Uterus (tissue), 4 donors: ENCODE measurements around the gene ZC3H13. TPM values are rescaled to one million over a fixed set of nuclear protein-coding genes. Genes with fewer than 3 reads are reported as not detected.
"Not testable (repeated sequence)": the region's sequence is repeated elsewhere in the genome, so short reads cannot be mapped to it uniquely, and the experiment has no call there.

Experiments used
- DNase-seq, 2 donors: peaks; one replicate each; pipeline ENCODE4 v3.0.0-alpha.2; 2019 to 2020
- H3K27ac ChIP-seq, 2 donors: fragments of 200-600 bp; sonication (generic); 1 replicate in 1 of 2; 2 replicates in 1 of 2; pipeline ENCODE4 v1.5.1; 2016 to 2018
- H3K27me3 ChIP-seq, 2 donors: fragments of 200-600 bp; sonication (generic); one replicate each; pipeline ENCODE4 v1.5.1; 2018 to 2019; ENCODE audit warnings: control low read depth in 1 of 2
- H3K36me3 ChIP-seq, 2 donors: fragments of 200-600 bp; sonication (generic); one replicate each; pipeline ENCODE4 v1.5.1; 2019; ENCODE audit warnings: control low read depth in 1 of 2
- H3K4me1 ChIP-seq, 2 donors: fragments of 200-600 bp; sonication (generic); one replicate each; pipeline ENCODE4 v1.5.1; 2018 to 2019; ENCODE audit warnings: control low read depth in 1 of 2
- H3K4me3 ChIP-seq, 2 donors: fragments of 200-600 bp; sonication (generic); 1 replicate in 1 of 2; 2 replicates in 1 of 2; pipeline ENCODE4 v1.5.1; 2018 to 2019; ENCODE audit warnings: mild to moderate bottlenecking in 1 of 2
- H3K9me3 ChIP-seq, 2 donors: fragments of 200-600 bp; sonication (generic); one replicate each; pipeline ENCODE4 v1.5.1; 2019; ENCODE audit warnings: control low read depth in 1 of 2
- POLR2A ChIP-seq, 2 donors: fragments of 450-650 bp; IDR thresholded peaks; one replicate each; pipeline ENCODE4 v1.6.1; 2016; ENCODE audit warnings: antibody characterized with exemption in 2 of 2, mild to moderate bottlenecking in 1 of 2, moderate library complexity in 1 of 2
- intact Hi-C: fragments of 100-400 bp; cut with DNase I; formaldehyde crosslinking; loops from one replicate; pipeline ENCODE4 v1.15.1; 2023; ENCODE audit warnings: low total_unique reads
- total RNA-seq, 4 donors: library from RNA; depleted of rRNA in 3 of 4; stranded (reverse); fragments of >200 nt in 3 of 4; gene quantifications; one replicate each; pipeline versions ENCODE4 v1.1.0 to v1.2.4, GENCODE V29; 2014 to 2023
- TF ChIP-seq, protein P1 (sequence below), 4 experiments: fragments of 200-600 bp in 2 of 4; fragments of 450-650 bp in 2 of 4; sonication (generic) in 2 of 4; IDR thresholded peaks; one replicate each; pipeline ENCODE4 v1.5.1; 2016 to 2019; ENCODE audit warnings: antibody characterized with exemption in 4 of 4, mild to moderate bottlenecking in 2 of 4, moderate library complexity in 1 of 4
- donor health status: DM: yes; HTN: yes; CAD: no.

ZC3H13 gene
- total RNA-seq, 4 donors from 2014 or later, result 16.5 to 73.0 (median 37.1) TPM

GRCh38 chr13:46004491-46004890, 48.1 kb downstream of the ZC3H13 start:
- no peaks in the 10 kb centered on the region for H3K27me3 ChIP-seq
- H3K9me3 ChIP-seq, result no peaks in the 10 kb centered on the region
- no peaks in the 10 kb centered on the region for H3K4me1 ChIP-seq
- TF ChIP-seq, protein P1, sequence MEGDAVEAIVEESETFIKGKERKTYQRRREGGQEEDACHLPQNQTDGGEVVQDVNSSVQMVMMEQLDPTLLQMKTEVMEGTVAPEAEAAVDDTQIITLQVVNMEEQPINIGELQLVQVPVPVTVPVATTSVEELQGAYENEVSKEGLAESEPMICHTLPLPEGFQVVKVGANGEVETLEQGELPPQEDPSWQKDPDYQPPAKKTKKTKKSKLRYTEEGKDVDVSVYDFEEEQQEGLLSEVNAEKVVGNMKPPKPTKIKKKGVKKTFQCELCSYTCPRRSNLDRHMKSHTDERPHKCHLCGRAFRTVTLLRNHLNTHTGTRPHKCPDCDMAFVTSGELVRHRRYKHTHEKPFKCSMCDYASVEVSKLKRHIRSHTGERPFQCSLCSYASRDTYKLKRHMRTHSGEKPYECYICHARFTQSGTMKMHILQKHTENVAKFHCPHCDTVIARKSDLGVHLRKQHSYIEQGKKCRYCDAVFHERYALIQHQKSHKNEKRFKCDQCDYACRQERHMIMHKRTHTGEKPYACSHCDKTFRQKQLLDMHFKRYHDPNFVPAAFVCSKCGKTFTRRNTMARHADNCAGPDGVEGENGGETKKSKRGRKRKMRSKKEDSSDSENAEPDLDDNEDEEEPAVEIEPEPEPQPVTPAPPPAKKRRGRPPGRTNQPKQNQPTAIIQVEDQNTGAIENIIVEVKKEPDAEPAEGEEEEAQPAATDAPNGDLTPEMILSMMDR (IDR thresholded peaks at IDR 0.05), result no peak
- TF ChIP-seq POLR2A (IDR thresholded peaks at IDR 0.05), result no peak
- no peak for DNase-seq
- intact Hi-C loops, result no loop called here
- H3K36me3 ChIP-seq, result no peaks in the 10 kb centered on the region
- H3K27ac ChIP-seq, result no peak overlapping the region
- H3K4me3 ChIP-seq, result no peak overlapping the region

DNA sequence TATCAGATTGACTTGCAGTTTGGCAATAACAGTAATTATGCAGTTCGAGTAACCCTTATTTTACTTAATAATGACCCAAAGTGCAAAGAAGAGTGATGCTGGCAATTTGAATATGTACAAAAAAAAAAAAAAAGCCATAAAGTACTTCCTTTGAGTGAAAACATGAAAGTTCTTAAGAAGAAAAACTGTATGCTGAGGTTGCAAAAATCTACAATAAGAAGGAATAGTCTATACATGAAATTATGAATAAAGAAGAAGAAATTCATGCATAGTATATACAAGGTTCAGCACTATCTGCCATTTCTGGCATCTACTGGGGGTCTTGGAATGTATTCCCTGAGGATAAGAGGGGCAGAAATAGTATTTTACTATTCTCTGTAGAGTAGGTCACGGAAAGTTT, 55.9 kb downstream of the ZC3H13 start:
- TF ChIP-seq POLR2A (IDR thresholded peaks at IDR 0.05), result no peak
- TF ChIP-seq, protein P1 (IDR thresholded peaks at IDR 0.05), result no peak
- intact Hi-C loops, result no loop called here
- Histone ChIP-seq H3K9me3 (no peaks in the 10 kb centered on the region), H3K27ac (no peak overlapping the region), H3K36me3 (no peaks in the 10 kb centered on the region), H3K4me3 (no peak overlapping the region), H3K4me1 (no peaks in the 10 kb centered on the region), H3K27me3 (no peaks in the 10 kb centered on the region)
- no peak for DNase-seq

GRCh38 chr13:45995245-45995644, 57.3 kb downstream of the ZC3H13 start:
- intact Hi-C loops, result no loop called here
- Histone ChIP-seq H3K9me3 (no peaks in the 10 kb centered on the region), H3K36me3 (no peaks in the 10 kb centered on the region), H3K27me3 (no peaks in the 10 kb centered on the region), H3K4me3 (no peak overlapping the region), H3K27ac (no peak overlapping the region), H3K4me1 (no peaks in the 10 kb centered on the region)
- TF ChIP-seq POLR2A (IDR thresholded peaks at IDR 0.05), result no peak
- TF ChIP-seq, protein P1 (IDR thresholded peaks at IDR 0.05), result no peak
- no peak for DNase-seq

DNA sequence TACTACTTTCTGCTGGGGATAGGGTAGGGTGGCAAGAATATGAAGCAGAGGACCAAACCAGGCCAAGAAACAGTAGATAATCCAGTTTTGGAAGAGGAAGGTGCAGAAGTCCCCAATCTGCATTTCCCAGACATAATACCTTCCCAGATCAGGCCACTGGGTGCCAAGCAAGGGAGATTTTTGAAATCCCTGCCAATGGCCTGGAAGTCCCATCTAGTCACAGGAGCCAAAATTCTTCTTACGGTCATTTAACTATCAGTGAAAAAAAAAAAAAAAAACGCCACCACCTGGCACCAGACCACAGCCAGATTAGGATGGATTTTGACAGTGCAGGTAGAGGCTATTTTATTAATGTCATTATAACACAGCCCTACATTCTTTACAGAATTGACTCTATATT, 57.8 kb downstream of the ZC3H13 start:
- TF ChIP-seq, protein P1 (IDR thresholded peaks at IDR 0.05), result no peak
- TF ChIP-seq POLR2A (IDR thresholded peaks at IDR 0.05), result no peak
- intact Hi-C loops, result no loop called here
- Histone ChIP-seq H3K4me3 (no peak overlapping the region), H3K9me3 (no peaks in the 10 kb centered on the region), H3K4me1 (no peaks in the 10 kb centered on the region), H3K36me3 (no peaks in the 10 kb centered on the region), H3K27ac (no peak overlapping the region), H3K27me3 (no peaks in the 10 kb centered on the region)
- no peak for DNase-seq

DNA sequence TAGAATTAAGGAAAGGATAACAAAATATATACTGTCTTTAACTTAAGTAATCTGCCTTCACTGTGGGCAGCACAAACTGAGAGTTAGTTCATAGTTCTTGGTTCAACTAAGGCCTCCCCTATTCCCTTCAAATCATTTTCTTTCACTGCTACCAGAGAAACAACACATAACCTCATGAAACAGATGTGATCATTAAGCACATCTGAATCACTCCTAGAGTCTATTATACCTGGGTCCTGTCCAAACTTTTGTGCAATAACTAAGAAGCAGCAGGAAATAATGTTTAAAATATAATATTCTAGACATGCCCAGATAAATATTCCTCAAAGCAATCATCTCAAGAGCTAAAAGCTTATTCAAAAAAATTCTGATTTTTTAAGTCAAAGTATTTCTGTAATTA, 62.9 kb downstream of the ZC3H13 start:
- TF ChIP-seq, protein P1 (IDR thresholded peaks at IDR 0.05), result no peak
- no peak for TF ChIP-seq POLR2A (IDR thresholded peaks at IDR 0.05)

GRCh38 chr13:45981127-45981526, 71.4 kb downstream of the ZC3H13 start:
- H3K36me3 ChIP-seq, intact Hi-C loops: not testable (repeated sequence)

More for the DNA sequence above, 62.9 kb downstream of the ZC3H13 start:
- no peaks in the 10 kb centered on the region for H3K9me3 ChIP-seq
- peak overlapping the region in 1 of 2 donors; percentile 21 for H3K27ac ChIP-seq
- H3K4me3 ChIP-seq, result no peak overlapping the region
- DNase-seq, result no peak
- no peaks in the 10 kb centered on the region for H3K27me3 ChIP-seq
- intact Hi-C loops, result no loop called here
- no peaks in the 10 kb centered on the region for H3K4me1 ChIP-seq
- H3K36me3 ChIP-seq, result no peaks in the 10 kb centered on the region

More at GRCh38 chr13:45981127-45981526, 71.4 kb downstream of the ZC3H13 start:
- not testable (repeated sequence) for H3K4me1 ChIP-seq, DNase-seq, H3K9me3 ChIP-seq, H3K27ac ChIP-seq, H3K27me3 ChIP-seq, H3K4me3 ChIP-seq
